ENCODE data around the gene DHX16. TPM values are rescaled to one million over a fixed set of nuclear protein-coding genes. Genes with fewer than 3 reads are reported as not detected.
A peak's percentile ranks its signal among the peaks of the same experiment; 100 is the strongest.

Gene DHX16
- total RNA-seq, 1 experiment from 2014 or later: 34.8 TPM

DNA sequence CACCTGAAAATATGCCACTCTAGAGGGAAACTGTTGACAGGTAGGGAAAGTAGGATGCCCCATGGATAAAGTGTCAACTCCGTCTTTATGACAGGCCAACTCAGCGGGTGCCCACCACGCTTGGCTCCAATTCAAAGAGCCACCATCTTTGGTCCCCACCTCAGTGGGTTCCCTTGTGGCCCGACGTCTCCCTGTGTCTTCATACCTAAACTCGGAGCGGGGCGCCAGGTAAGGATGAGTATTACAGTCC is 44.0 kb upstream of the DHX16 start:
- WGBS (ENCODE audit: extremely low coverage, insufficient read length, low lambda C conversion rate): no CpG with 5 or more reads among the region's 8 CpGs
- peaks cover 15% of the 10 kb centered on the region for H3K23me2 ChIP-seq (ENCODE audit: insufficient read length, low read depth, low read length, poor library complexity, severe bottlenecking)
- peaks cover 6 to 7% of the 10 kb centered on the region in 2 experiments; a peak in 4 of 5 replicates for H3K9me3 Mint-ChIP-seq

More for the DNA sequence above, 44.0 kb upstream of the DHX16 start:
- peaks cover 39 to 58% (median 53%) of the 10 kb centered on the region in 3 experiments for H3K36me3 Mint-ChIP-seq (ENCODE audit: insufficient read depth in 1 of 3, low read depth in 3 of 3)
- Histone ChIP-seq H3K4ac (ENCODE audit: low read depth, low read length) (no peak overlapping the region), H3K79me1 (ENCODE audit: insufficient read depth, low read depth, low read length, poor library complexity, severe bottlenecking) (no peaks in the 10 kb centered on the region), H3K14ac (ENCODE audit: insufficient read depth, low read length) (peak overlapping the region; percentile 44; the same call in 1 of the 2 replicates), H2BK15ac (ENCODE audit: low read depth, low read length) (no peak overlapping the region), H3K9me3 (ENCODE audit: control insufficient read depth, low read depth, low read length) (no peaks in the 10 kb centered on the region), H3T11ph (ENCODE audit: low read length) (no peak overlapping the region), H2BK12ac (ENCODE audit: insufficient read length, low read depth, low read length) (no peak overlapping the region), H2AK5ac (ENCODE audit: insufficient read length, low read length) (no peak overlapping the region), H4K91ac (ENCODE audit: insufficient read length, low read depth, low read length) (no peak overlapping the region), H3K4me2 (ENCODE audit: insufficient read depth, insufficient read length, low read length) (peak overlapping the region; percentile 78), H3K56ac (ENCODE audit: insufficient read length, low read depth, low read length) (no peak overlapping the region), H3K27ac (ENCODE audit: insufficient read length, low read depth, low read length) (no peak overlapping the region), H2BK120ac (ENCODE audit: low read depth, low read length, poor library complexity, severe bottlenecking) (no peak overlapping the region), H3K9ac (ENCODE audit: extremely low read depth, insufficient read length, low read length) (peak overlapping the region; percentile 8), H3K23ac (ENCODE audit: insufficient read length, low read depth, low read length) (no peak overlapping the region), H2BK20ac (ENCODE audit: low read depth, low read length, poor library complexity, severe bottlenecking) (no peak overlapping the region), H2AFZ (ENCODE audit: low read length) (no peak overlapping the region), H4K8ac (replicated peaks; ENCODE audit: insufficient read length, low read depth, low read length) (no peak overlapping the region), H3K27me3 (ENCODE audit: insufficient read depth, low read length) (no peaks in the 10 kb centered on the region), H4K20me1 (ENCODE audit: control insufficient read depth, insufficient read depth, insufficient read length) (no peaks in the 10 kb centered on the region), H3K4me1 (ENCODE audit: insufficient read depth, low read length) (no peaks in the 10 kb centered on the region), H2BK5ac (ENCODE audit: insufficient read length, low read length) (no peak overlapping the region), H3K79me2 (ENCODE audit: insufficient read depth, low read length) (peaks cover 10% of the 10 kb centered on the region; the same call in 1 of the 2 replicates), H4K5ac (ENCODE audit: insufficient read length, low read depth, low read length) (no peak overlapping the region), H3K18ac (ENCODE audit: insufficient read length, low read depth, low read length) (peak overlapping the region; percentile 61)
- peak overlapping the region; percentile 93 to 98 for H3K4me3 Mint-ChIP-seq
- DNase-seq: no peak
- H3K4me1 Mint-ChIP-seq: peaks cover 19 to 26% of the 10 kb centered on the region in 2 experiments
- H3K27ac Mint-ChIP-seq: peak overlapping the region; percentile 97 to 99 (median 98)
- TF ChIP-seq, protein P1, sequence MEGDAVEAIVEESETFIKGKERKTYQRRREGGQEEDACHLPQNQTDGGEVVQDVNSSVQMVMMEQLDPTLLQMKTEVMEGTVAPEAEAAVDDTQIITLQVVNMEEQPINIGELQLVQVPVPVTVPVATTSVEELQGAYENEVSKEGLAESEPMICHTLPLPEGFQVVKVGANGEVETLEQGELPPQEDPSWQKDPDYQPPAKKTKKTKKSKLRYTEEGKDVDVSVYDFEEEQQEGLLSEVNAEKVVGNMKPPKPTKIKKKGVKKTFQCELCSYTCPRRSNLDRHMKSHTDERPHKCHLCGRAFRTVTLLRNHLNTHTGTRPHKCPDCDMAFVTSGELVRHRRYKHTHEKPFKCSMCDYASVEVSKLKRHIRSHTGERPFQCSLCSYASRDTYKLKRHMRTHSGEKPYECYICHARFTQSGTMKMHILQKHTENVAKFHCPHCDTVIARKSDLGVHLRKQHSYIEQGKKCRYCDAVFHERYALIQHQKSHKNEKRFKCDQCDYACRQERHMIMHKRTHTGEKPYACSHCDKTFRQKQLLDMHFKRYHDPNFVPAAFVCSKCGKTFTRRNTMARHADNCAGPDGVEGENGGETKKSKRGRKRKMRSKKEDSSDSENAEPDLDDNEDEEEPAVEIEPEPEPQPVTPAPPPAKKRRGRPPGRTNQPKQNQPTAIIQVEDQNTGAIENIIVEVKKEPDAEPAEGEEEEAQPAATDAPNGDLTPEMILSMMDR (conservative IDR thresholded peaks at IDR 0.05): no peak
- peaks cover 3% of the 10 kb centered on the region; the same call in 1 of the 2 replicates for H3K27me3 Mint-ChIP-seq (ENCODE audit: low read depth)

All from H9 (cell line).